A549 (cell line): ENCODE measurements around the gene FOXI3. TPM values are rescaled to one million over a fixed set of nuclear protein-coding genes. Genes with fewer than 3 reads are reported as not detected.

ENCODE experiments used
- ATAC-seq, 2 experiments: fragments of 200-7000 bp in 1 of 2; fragments of >200 bp in 1 of 2; cut with Nextera tagmentation in 1 of 2; cut with Tn5 transposase in 1 of 2; 3 replicates each; pipeline versions ENCODE4 v1.8.0 to v1.9.1; 2018 to 2020; ENCODE audit warnings: mild to moderate bottlenecking in 1 of 2, moderate library complexity in 1 of 2
- CTCF ChIA-PET: fragments of 300-600 bp; sonication (Branson Sonifier 250); formaldehyde crosslinking; extraction: SDS; loops from one replicate; lab custom pipeline; 2021; ENCODE audit warnings: antibody characterized with exemption, inconsistent platforms; lab: Yijun Ruan, JAX
- POLR2A ChIA-PET: fragments of 350-600 bp; formaldehyde crosslinking; extraction: SDS; loops from one replicate; lab custom pipeline; 2021; ENCODE audit warnings: antibody characterized with exemption, inconsistent platforms; lab: Yijun Ruan, JAX
- DNase-seq, 2 experiments: peaks; one replicate each; pipeline versions ENCODE4 v3.0.0 to v3.0.0-alpha.2; 2011 to 2016; ENCODE audit warnings: low read depth in 1 of 2, low spot score in 1 of 2
- FAIRE-seq: peaks from 2 replicates; lab custom pipeline; 2011; peaks lifted over from hg19 to GRCh38; lab: Jason Lieb, UNC
- H3K27ac ChIP-seq, 2 experiments: fragments of >200 bp; sonication (Bioruptor Twin); formaldehyde crosslinking; 3 replicates each; pipeline ENCODE4 v1.5.1; 2016 to 2017
- H3K4me1 ChIP-seq: fragments of >200 bp; sonication (Bioruptor Twin); formaldehyde crosslinking; 3 replicates; pipeline ENCODE4 v1.6.1; 2016
- H3K4me2 ChIP-seq: fragments of >200 bp; sonication (Bioruptor Twin); formaldehyde crosslinking; 3 replicates; pipeline ENCODE4 v1.6.1; 2016
- H3K4me3 ChIP-seq: fragments of >200 bp; sonication (Bioruptor Twin); formaldehyde crosslinking; 3 replicates; pipeline ENCODE4 v1.5.1; 2016
- H3K9me3 ChIP-seq: fragments of >200 bp; sonication (Bioruptor Twin); formaldehyde crosslinking; 3 replicates; pipeline ENCODE4 v1.6.1; 2016
- BHLHE40 ChIP-seq: IDR thresholded peaks from 2 replicates; pipeline ENCODE4 v1.6.1; 2012; ENCODE audit warnings: low read depth, low read length, inconsistent platforms
- CBX8 ChIP-seq: fragments of 200-600 bp; sonication (generic); IDR thresholded peaks from 2 replicates; pipeline ENCODE4 v1.6.1; 2016
- CEBPB ChIP-seq, 2 experiments: fragments of >200 bp in 1 of 2; sonication (Bioruptor Twin) in 1 of 2; formaldehyde crosslinking in 1 of 2; IDR thresholded peaks; 2 replicates each; pipeline ENCODE4 v1.6.1; 2012 to 2016
- EP300 ChIP-seq, 2 experiments: fragments of >200 bp; sonication (Bioruptor Twin); formaldehyde crosslinking; IDR thresholded peaks; 2 replicates in 1 of 2; 3 replicates in 1 of 2; pipeline ENCODE4 v1.6.1; 2016 to 2017
- FOSB ChIP-seq: fragments of 250-450 bp; sonication (Bioruptor Pico); IDR thresholded peaks from 2 replicates; pipeline ENCODE4 v1.5.0; 2020; ENCODE audit warnings: mild to moderate bottlenecking, moderate library complexity
- FOSL2 ChIP-seq, 2 experiments: fragments of 450-650 bp in 1 of 2; fragments of >200 bp in 1 of 2; sonication (Bioruptor Twin) in 1 of 2; formaldehyde crosslinking; IDR thresholded peaks; 2 replicates each; pipeline versions ENCODE4 v1.5.0 to v1.6.1; 2016 to 2020; ENCODE audit warnings: mild to moderate bottlenecking in 1 of 2, moderate library complexity in 1 of 2
- HDAC2 ChIP-seq: fragments of 200-600 bp; sonication (generic); IDR thresholded peaks from 2 replicates; pipeline ENCODE4 v1.6.1; 2016
- HOXA7 ChIP-seq: fragments of 250-450 bp; sonication (Bioruptor Pico); IDR thresholded peaks from 2 replicates; pipeline ENCODE4 v1.5.0; 2020; ENCODE audit warnings: mild to moderate bottlenecking, moderate library complexity
- HOXB13 ChIP-seq: fragments of 250-450 bp; sonication (Bioruptor Pico); IDR thresholded peaks from 2 replicates; pipeline ENCODE4 v1.5.0; 2020; ENCODE audit warnings: low read depth, mild to moderate bottlenecking, moderate library complexity
- JUN ChIP-seq, 2 experiments: fragments of >200 bp; sonication (Bioruptor Twin); formaldehyde crosslinking; IDR thresholded peaks; 2 replicates in 1 of 2; 3 replicates in 1 of 2; pipeline ENCODE4 v1.6.1; 2016 to 2017
- JUNB ChIP-seq: fragments of >200 bp; sonication (Bioruptor Twin); formaldehyde crosslinking; IDR thresholded peaks from 2 replicates; pipeline ENCODE4 v1.6.1; 2016
- KDM5A ChIP-seq: fragments of 200-600 bp; sonication (generic); IDR thresholded peaks from 2 replicates; pipeline ENCODE4 v1.6.1; 2016; ENCODE audit warnings: antibody characterized with exemption, mild to moderate bottlenecking
- MAFK ChIP-seq: fragments of 450-650 bp; IDR thresholded peaks from 2 replicates; pipeline ENCODE4 v1.6.1; 2014; ENCODE audit not compliant: partially characterized antibody
- MYC ChIP-seq: IDR thresholded peaks from 2 replicates; pipeline ENCODE4 v1.6.1; 2012; ENCODE audit warnings: mild to moderate bottlenecking, inconsistent platforms, low read length, improper control_type of control experiment, borderline replicate concordance
- NPAS2 ChIP-seq: fragments of 250-450 bp; sonication (Bioruptor Pico); IDR thresholded peaks from 2 replicates; pipeline ENCODE4 v1.8.0; 2022; ENCODE audit warnings: mild to moderate bottlenecking, moderate library complexity, borderline replicate concordance
- NR3C1 ChIP-seq: fragments of >200 bp; sonication (Bioruptor Twin); formaldehyde crosslinking; IDR thresholded peaks from 3 replicates; pipeline ENCODE4 v1.6.1; 2017
- POLR2A ChIP-seq: IDR thresholded peaks from 2 replicates; pipeline ENCODE4 v1.6.1; 2012; ENCODE audit warnings: mild to moderate bottlenecking, low read length
- POLR2AphosphoS2 ChIP-seq: conservative IDR thresholded peaks from 2 replicates; pipeline ENCODE4 v1.6.1; 2012; ENCODE audit warnings: low read length, improper control_type of control experiment, inconsistent platforms
- RAD21 ChIP-seq, 2 experiments: fragments of >200 bp in 1 of 2; sonication (Bioruptor Twin) in 1 of 2; formaldehyde crosslinking in 1 of 2; IDR thresholded peaks in 1 of 2; conservative IDR thresholded peaks in 1 of 2; 2 replicates in 1 of 2; 3 replicates in 1 of 2; pipeline ENCODE4 v1.6.1; 2012 to 2018; ENCODE audit warnings: inconsistent platforms in 1 of 2
- RCOR1 ChIP-seq: fragments of 150-350 bp; IDR thresholded peaks from 2 replicates; pipeline ENCODE4 v1.6.1; 2014; ENCODE audit warnings: antibody characterized with exemption, low read length, low read depth
- RNF2 ChIP-seq: fragments of 200-600 bp; sonication (generic); IDR thresholded peaks from 2 replicates; pipeline ENCODE4 v1.6.1; 2016; ENCODE audit warnings: low read depth, mild to moderate bottlenecking, antibody characterized with exemption, moderate library complexity, borderline replicate concordance
- SMC3 ChIP-seq: fragments of >200 bp; sonication (Bioruptor Twin); formaldehyde crosslinking; IDR thresholded peaks from 3 replicates; pipeline ENCODE4 v1.6.1; 2018; ENCODE audit warnings: inconsistent platforms
- TFCP2L1 ChIP-seq: fragments of 250-450 bp; sonication (Bioruptor Pico); IDR thresholded peaks from 2 replicates; pipeline ENCODE4 v1.5.0; 2021; ENCODE audit warnings: mild to moderate bottlenecking
- TP53 ChIP-seq: fragments of 250-450 bp; sonication (Bioruptor Pico); IDR thresholded peaks from 2 replicates; pipeline ENCODE4 v1.5.0; 2021; ENCODE audit warnings: mild to moderate bottlenecking, moderate library complexity
- ZC3H11A ChIP-seq: fragments of 450-650 bp; IDR thresholded peaks from 2 replicates; pipeline ENCODE4 v1.6.1; 2014; ENCODE audit warnings: antibody characterized with exemption, mild to moderate bottlenecking
- ZFP36 ChIP-seq: fragments of 450-650 bp; IDR thresholded peaks from 2 replicates; pipeline ENCODE4 v1.6.1; 2014; ENCODE audit warnings: borderline replicate concordance; ENCODE audit not compliant: partially characterized antibody
- ZSCAN20 ChIP-seq: fragments of 250-450 bp; sonication (Bioruptor Pico); IDR thresholded peaks from 2 replicates; pipeline ENCODE4 v1.8.0; 2022; ENCODE audit warnings: mild to moderate bottlenecking, moderate library complexity
- WGBS: methylation state at CpG from one replicate; pipeline ENCODE4 v1.1.6; 2017; ENCODE audit errors: missing lambda C conversion rate; 5-methylcytosine and 5-hydroxymethylcytosine counted together
- polyA plus RNA-seq, 4 experiments: library from polyadenylated mRNA; depleted of rRNA in 3 of 4; stranded (reverse); fragments of >200 nt; fragmentation: RNase III in 1 of 4; extraction: RNeasy Plus Mini Kit Qiagen cat#74134 plus additional on column Dnase treatment in 1 of 4; gene quantifications; 2 replicates in 3 of 4; 3 replicates in 1 of 4; pipeline ENCODE4 v1.2.3, GENCODE V29; 2011 to 2017
- TF ChIP-seq, protein P1 (sequence below): IDR thresholded peaks from 2 replicates; pipeline ENCODE4 v1.6.1; 2012
- TF ChIP-seq, protein P2 (sequence below): fragments of 150-350 bp; IDR thresholded peaks from 2 replicates; pipeline ENCODE4 v1.6.1; 2014; ENCODE audit warnings: low read depth, mild to moderate bottlenecking, low read length
- TF ChIP-seq, protein P3 (sequence below): fragments of 450-650 bp; IDR thresholded peaks from 2 replicates; pipeline ENCODE4 v1.6.1; 2014; ENCODE audit warnings: antibody characterized with exemption
- TF ChIP-seq, protein P4 (sequence below): fragments of >200 bp; sonication (Bioruptor Twin); formaldehyde crosslinking; IDR thresholded peaks from 3 replicates; pipeline ENCODE4 v1.6.1; 2016
- TF ChIP-seq, protein P5 (sequence below): IDR thresholded peaks from 2 replicates; pipeline ENCODE4 v1.6.1; 2012; ENCODE audit warnings: low read depth, borderline replicate concordance

Gene FOXI3
- polyA plus RNA-seq, 2 of the 4 experiments (the other 2 are of a cell fraction): not detected

DNA sequence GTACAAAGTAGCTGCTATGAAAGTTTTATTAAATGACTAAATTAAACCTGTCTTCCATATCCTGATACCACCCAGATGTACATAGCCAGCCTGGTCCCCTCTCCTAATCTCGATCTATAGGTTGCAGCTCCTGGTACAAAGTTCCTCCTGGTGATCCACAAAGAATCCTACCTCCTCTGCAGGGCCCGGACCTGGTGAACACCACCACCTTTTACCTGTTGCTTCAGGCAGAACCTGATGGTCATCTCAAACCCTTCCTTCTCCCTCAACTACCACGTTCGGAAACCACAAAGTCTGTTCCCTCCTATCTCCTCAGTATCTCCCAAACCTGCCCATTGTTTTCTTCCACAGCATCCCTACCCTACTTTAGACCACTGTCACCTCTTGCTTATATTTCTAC lies 15.5 kb downstream of the FOXI3 start:
- no peak for FAIRE-seq
- 3% methylated on average over 4 of the region's 4 CpGs for WGBS
- H3K27ac ChIP-seq: no peak overlapping the region
- H3K9me3 ChIP-seq: no peaks in the 10 kb centered on the region
- CTCF ChIA-PET: interaction anchor here (0.6 to 1.1 kb wide), 3 partner anchors 36 to 111 kb away, joined by 3 to 5 read pairs (median 4); no protein-coding TSS in a partner anchor
- no peaks in the 10 kb centered on the region for H3K4me1 ChIP-seq
- POLR2A ChIA-PET: no interaction called here
- no peak for TF ChIP-seq CEBPB (IDR thresholded peaks at IDR 0.05)
- no peak for TF ChIP-seq JUNB
- no peak for TF ChIP-seq RCOR1
- TF ChIP-seq MAFK: no peak
- no peak for TF ChIP-seq ZSCAN20 (CRISPR knock-in tag)
- no peak for TF ChIP-seq ZFP36
- TF ChIP-seq, protein P1, sequence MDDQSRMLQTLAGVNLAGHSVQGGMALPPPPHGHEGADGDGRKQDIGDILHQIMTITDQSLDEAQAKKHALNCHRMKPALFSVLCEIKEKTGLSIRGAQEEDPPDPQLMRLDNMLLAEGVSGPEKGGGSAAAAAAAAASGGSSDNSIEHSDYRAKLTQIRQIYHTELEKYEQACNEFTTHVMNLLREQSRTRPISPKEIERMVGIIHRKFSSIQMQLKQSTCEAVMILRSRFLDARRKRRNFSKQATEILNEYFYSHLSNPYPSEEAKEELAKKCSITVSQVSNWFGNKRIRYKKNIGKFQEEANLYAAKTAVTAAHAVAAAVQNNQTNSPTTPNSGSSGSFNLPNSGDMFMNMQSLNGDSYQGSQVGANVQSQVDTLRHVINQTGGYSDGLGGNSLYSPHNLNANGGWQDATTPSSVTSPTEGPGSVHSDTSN: no peak
- TF ChIP-seq RAD21 (conservative IDR thresholded peaks at IDR 0.05 in 1 of 2, IDR thresholded peaks at IDR 0.05 in 1 of 2): no peak
- no peak for TF ChIP-seq FOSB (CRISPR knock-in tag)
- no peak for TF ChIP-seq SMC3
- no peak for TF ChIP-seq POLR2A
- TF ChIP-seq TP53 (CRISPR knock-in tag): no peak
- TF ChIP-seq KDM5A: no peak
- TF ChIP-seq HDAC2: no peak
- TF ChIP-seq, protein P2, sequence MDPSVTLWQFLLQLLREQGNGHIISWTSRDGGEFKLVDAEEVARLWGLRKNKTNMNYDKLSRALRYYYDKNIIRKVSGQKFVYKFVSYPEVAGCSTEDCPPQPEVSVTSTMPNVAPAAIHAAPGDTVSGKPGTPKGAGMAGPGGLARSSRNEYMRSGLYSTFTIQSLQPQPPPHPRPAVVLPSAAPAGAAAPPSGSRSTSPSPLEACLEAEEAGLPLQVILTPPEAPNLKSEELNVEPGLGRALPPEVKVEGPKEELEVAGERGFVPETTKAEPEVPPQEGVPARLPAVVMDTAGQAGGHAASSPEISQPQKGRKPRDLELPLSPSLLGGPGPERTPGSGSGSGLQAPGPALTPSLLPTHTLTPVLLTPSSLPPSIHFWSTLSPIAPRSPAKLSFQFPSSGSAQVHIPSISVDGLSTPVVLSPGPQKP: no peak
- no peak for TF ChIP-seq CBX8
- no peak for TF ChIP-seq TFCP2L1 (CRISPR knock-in tag)
- no peak overlapping the region for H3K4me2 ChIP-seq
- H3K4me3 ChIP-seq: no peak overlapping the region
- ATAC-seq: no peak
- DNase-seq: no peak

DNA sequence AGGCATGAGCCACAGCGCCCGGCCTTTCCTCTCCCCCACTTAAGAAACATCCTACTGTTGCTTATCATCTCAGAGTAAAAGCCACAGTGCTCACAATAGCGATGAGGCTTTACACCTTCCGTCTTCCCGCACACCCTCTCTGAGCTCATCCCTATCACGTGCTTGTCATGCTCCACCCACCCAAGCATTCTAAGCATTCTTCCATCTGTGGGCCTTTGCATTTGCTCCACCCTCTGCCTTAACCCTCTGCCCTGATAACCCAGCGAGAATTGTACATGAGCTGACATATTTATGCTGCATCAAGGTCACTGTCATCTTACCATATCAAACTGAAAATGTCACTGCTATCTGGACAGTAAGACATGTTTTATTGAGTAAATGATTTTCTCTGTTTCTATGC lies 22.6 kb downstream of the FOXI3 start:
- Histone ChIP-seq H3K4me2 (no peak overlapping the region), H3K27ac (no peak overlapping the region), H3K4me1 (no peaks in the 10 kb centered on the region), H3K9me3 (no peaks in the 10 kb centered on the region; the same call in 2 of the 3 replicates), H3K4me3 (no peak overlapping the region)
- DNase-seq: no peak
- ChIA-PET POLR2A (no interaction called here), CTCF (no interaction called here)
- no peak for ATAC-seq
- FAIRE-seq: no peak
- TF ChIP-seq HOXB13 (CRISPR knock-in tag): no peak
- 64% methylated on average over 7 of the region's 7 CpGs for WGBS

DNA sequence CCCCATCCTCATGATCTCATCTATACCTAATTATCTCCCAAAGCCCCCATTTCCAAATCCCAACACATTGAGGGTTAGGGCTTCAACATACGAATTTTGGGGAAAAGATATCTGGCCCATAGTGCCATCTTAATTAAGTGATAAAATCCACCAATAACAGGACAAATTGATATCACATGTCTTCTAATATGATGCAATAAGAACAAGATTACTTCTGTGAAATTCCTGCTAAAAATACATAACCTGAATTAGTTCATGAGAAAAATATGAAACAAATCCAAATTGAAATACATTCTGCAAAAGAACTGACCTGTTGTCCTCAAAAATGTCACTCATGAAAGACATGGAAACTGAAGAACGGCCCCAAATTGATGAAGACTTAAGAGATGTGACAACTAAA lies 28.8 kb downstream of the FOXI3 start:
- H3K4me1 ChIP-seq: no peaks in the 10 kb centered on the region
- TF ChIP-seq JUNB (no peak), ZSCAN20 (CRISPR knock-in tag) (no peak), ZC3H11A (no peak), EP300 (IDR thresholded peaks at IDR 0.05) (no peak), HDAC2 (no peak), POLR2AphosphoS2 (no peak), NR3C1 (no peak), RNF2 (no peak), NPAS2 (CRISPR knock-in tag) (no peak), RAD21 (conservative IDR thresholded peaks at IDR 0.05 in 1 of 2, IDR thresholded peaks at IDR 0.05 in 1 of 2) (no peak), HOXA7 (CRISPR knock-in tag) (no peak), MYC (no peak), FOSB (CRISPR knock-in tag) (no peak), BHLHE40 (no peak), FOSL2 (IDR thresholded peaks at IDR 0.05) (no peak), FOSL2 (CRISPR knock-in tag; IDR thresholded peaks at IDR 0.05) (no peak), JUN (IDR thresholded peaks at IDR 0.05) (no peak)
- TF ChIP-seq, protein P1: no peak
- TF ChIP-seq, protein P3, sequence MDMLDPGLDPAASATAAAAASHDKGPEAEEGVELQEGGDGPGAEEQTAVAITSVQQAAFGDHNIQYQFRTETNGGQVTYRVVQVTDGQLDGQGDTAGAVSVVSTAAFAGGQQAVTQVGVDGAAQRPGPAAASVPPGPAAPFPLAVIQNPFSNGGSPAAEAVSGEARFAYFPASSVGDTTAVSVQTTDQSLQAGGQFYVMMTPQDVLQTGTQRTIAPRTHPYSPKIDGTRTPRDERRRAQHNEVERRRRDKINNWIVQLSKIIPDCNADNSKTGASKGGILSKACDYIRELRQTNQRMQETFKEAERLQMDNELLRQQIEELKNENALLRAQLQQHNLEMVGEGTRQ: no peak
- TF ChIP-seq, protein P4, sequence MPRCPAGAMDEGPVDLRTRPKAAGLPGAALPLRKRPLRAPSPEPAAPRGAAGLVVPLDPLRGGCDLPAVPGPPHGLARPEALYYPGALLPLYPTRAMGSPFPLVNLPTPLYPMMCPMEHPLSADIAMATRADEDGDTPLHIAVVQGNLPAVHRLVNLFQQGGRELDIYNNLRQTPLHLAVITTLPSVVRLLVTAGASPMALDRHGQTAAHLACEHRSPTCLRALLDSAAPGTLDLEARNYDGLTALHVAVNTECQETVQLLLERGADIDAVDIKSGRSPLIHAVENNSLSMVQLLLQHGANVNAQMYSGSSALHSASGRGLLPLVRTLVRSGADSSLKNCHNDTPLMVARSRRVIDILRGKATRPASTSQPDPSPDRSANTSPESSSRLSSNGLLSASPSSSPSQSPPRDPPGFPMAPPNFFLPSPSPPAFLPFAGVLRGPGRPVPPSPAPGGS: no peak
- TF ChIP-seq, protein P5, sequence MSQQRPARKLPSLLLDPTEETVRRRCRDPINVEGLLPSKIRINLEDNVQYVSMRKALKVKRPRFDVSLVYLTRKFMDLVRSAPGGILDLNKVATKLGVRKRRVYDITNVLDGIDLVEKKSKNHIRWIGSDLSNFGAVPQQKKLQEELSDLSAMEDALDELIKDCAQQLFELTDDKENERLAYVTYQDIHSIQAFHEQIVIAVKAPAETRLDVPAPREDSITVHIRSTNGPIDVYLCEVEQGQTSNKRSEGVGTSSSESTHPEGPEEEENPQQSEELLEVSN: no peak
- no peaks in the 10 kb centered on the region for H3K9me3 ChIP-seq
- DNase-seq (no peak), FAIRE-seq (no peak), ATAC-seq (no peak)
- no peak overlapping the region for H3K4me2 ChIP-seq
- H3K27ac ChIP-seq: no peak overlapping the region
- ChIA-PET POLR2A (no interaction called here), CTCF (no interaction called here)
- H3K4me3 ChIP-seq: no peak overlapping the region
- 3% methylated on average over 2 of the region's 2 CpGs for WGBS
